GM21529 (cell line): ENCODE results near the gene CXCL6.

ENCODE experiments used
- ATAC-seq: cut with Tn5 transposase; IDR thresholded peaks from one replicate; pipeline ENCODE4 v1.9.1; 2021; ENCODE audit not compliant: unreplicated experiment

CXCL6 gene

GRCh38 chr4:73836373-73837279 lies at the start of gene CXCL6:
TSS of gene CXCL6 (plus strand) at chr4:73836678. CDS start at chr4:73836751, 73 bp downstream.
- no peak for ATAC-seq

GRCh38 chr4:73788411-73788810 lies 48.1 kb upstream of the CXCL6 start:
- no peak for ATAC-seq

- no peak for ATAC-seq
Observed at GRCh38 chr4:73798842-73799241, 37.6 kb upstream of the CXCL6 start.

- ATAC-seq: no peak
Observed at GRCh38 chr4:73800206-73800605, 36.3 kb upstream of the CXCL6 start.

- no peak for ATAC-seq
Observed at GRCh38 chr4:73801692-73802091, 34.8 kb upstream of the CXCL6 start.

GRCh38 chr4:73803213-73803612 lies 33.3 kb upstream of the CXCL6 start:
- ATAC-seq: no peak

- ATAC-seq: no peak
Observed at GRCh38 chr4:73810191-73810590, 26.3 kb upstream of the CXCL6 start.

- ATAC-seq: no peak
Observed at GRCh38 chr4:73811841-73812240, 24.6 kb upstream of the CXCL6 start.

GRCh38 chr4:73814679-73815078 lies 21.8 kb upstream of the CXCL6 start:
- no peak for ATAC-seq

GRCh38 chr4:73815145-73815544 lies 21.3 kb upstream of the CXCL6 start:
- no peak for ATAC-seq

GRCh38 chr4:73816814-73817213 lies 19.7 kb upstream of the CXCL6 start:
- no peak for ATAC-seq

- ATAC-seq: no peak
Observed at GRCh38 chr4:73817341-73817740, 19.1 kb upstream of the CXCL6 start.

- ATAC-seq: no peak
Observed at GRCh38 chr4:73821325-73821724, 15.2 kb upstream of the CXCL6 start.

- ATAC-seq: no peak
Observed at GRCh38 chr4:73822389-73822788, 14.1 kb upstream of the CXCL6 start.

GRCh38 chr4:73822812-73823504 lies 13.5 kb upstream of the CXCL6 start:
- no peak for ATAC-seq

- no peak for ATAC-seq
Observed at GRCh38 chr4:73823760-73824159, 12.7 kb upstream of the CXCL6 start.

- no peak for ATAC-seq
Observed at GRCh38 chr4:73828956-73829355, 7.5 kb upstream of the CXCL6 start.

- ATAC-seq: no peak
Observed at GRCh38 chr4:73831569-73831968, 4.9 kb upstream of the CXCL6 start.

- no peak for ATAC-seq
Observed at GRCh38 chr4:73832651-73833237, 3.7 kb upstream of the CXCL6 start.

- ATAC-seq: no peak
Observed at GRCh38 chr4:73839071-73839470, 2.6 kb downstream of the CXCL6 start.

- ATAC-seq: no peak
Observed at GRCh38 chr4:73839715-73840114, 3.2 kb downstream of the CXCL6 start.
